ENCODE results near the gene RNF6.

RNF6 gene

DNA sequence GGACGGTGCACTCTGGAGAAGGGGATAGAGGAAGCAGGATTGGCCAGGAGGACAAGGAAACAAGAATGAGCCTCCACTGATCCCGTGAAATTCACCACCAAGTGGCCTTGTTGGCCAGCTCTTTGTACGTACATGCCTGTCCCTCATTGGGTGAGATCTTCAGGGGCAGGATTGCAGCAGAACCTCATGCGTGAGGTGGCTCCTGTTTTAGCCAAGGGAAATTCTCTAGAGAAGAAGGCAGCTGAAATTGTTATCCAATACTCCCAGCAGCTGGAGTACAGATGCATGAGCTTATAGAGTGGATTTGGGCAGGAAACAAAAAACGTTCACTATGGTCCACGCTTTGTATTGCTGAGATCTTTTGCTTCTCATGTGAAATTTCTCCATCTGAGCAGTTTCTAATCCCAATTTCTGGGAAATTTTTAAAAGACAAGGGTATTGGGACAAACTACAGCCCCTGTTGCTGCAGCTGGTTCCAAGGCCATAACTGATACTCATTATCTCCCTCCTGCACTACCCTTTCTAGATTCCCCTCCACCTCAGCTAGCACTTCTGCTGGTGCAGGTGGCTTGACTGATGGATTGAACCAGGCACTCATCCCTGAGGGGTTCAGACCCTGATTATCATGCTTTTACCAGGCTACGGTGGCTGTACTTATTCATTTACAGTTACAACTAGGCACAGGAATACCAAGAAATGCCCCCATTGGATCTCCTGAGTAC lies 3.9 kb upstream of the RNF6 start:
- no peak for DNase-seq

DNA sequence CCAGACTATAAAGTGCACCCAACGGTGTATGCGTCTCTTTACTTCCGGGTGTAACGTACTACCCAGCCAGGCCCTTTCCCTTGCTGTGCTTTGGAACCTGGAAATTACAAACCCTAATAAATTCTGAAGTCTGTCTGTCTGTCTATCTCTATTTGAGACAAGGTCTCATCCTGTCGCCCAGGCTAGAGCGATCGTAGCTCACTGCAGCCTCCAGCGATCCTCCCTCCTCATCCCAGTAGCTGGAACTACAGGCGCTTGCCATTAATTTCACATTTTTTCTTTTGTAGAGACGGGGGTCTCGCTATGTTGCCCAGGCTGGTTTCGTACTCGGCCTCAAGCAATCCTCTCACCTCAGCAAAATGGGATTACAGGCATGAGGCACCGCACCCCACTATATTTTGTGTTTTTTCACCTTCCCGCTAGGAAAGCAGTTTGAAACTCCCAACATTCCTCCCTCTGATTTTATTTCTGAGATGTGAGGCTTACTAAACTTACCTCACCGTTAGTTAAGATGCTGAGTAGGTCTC lies 469 bp upstream of the RNF6 start:
- no peak for DNase-seq

DNA sequence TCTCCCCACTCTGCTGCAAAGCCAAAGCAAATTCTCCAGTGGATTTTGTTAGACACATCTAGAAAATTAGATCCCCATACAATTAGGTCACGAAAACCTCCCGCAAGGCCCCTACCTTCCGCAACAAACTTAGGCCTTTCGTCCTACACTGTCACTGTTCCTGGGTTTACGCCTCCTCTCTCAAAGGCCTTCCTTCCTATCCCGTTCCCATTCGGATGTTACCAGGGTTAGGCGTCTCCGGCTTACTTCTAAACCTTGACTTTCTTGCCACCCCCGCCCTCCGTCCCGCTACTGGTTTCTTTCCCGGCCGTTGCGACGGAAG lies 754 bp downstream of the RNF6 start:
- no peak for DNase-seq

DNA sequence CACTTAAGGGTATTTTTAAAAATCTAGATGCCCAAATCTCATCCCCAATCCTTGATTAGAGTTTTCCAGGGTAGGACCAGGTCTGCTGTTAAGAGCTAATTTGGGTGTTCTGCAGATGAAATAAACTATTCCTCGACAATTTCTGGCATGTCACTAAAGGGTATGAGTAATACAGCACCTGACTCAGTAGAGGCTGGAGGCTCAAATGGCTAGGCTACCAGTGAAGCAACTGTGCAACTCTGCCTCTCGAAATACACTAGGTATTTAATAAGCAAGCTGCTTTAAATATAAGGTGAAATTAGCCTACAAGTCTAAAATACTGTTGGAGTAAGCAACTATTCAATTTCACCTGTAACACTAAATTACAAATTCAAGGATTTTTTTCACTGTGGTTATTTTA lies 1.5 kb downstream of the RNF6 start:
- DNase-seq, result no peak

DNA sequence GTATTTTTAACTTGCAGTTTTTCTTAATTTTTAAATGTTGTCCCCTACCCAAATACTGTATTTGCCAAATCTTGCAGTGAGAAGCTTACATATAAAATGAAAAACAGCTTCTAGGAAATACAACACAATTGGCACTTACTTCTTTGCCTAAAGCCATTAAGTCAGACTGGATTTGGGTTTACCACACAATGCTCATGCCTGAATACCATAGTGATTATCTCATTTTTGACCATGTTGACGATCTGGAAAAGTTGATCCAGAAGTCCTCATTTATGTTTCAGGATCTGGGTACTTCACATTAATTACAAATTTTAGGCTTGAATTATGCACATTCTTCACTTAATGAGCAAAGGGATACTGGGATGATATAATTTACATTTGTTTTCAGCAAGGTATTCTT lies 2.4 kb downstream of the RNF6 start:
- no peak for DNase-seq

DNA sequence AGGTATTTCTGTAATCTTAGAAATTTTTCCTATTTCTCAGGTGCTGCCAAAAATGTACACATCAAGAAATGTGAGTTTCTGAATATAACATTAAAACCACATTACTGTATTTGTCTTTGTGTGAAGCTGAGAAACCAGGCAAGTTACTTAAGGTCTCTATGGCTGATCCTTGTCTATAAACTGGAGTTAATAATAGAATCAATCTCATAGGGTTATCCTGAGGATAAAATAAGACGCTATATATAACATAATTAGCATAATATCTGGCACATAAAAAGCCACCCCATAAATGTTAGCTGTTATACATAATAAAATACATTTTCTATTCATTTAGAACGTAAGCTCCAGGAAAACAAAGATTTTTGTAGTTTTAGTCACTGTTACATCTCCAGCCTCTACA lies 6.1 kb downstream of the RNF6 start:
- DNase-seq, result no peak

DNA sequence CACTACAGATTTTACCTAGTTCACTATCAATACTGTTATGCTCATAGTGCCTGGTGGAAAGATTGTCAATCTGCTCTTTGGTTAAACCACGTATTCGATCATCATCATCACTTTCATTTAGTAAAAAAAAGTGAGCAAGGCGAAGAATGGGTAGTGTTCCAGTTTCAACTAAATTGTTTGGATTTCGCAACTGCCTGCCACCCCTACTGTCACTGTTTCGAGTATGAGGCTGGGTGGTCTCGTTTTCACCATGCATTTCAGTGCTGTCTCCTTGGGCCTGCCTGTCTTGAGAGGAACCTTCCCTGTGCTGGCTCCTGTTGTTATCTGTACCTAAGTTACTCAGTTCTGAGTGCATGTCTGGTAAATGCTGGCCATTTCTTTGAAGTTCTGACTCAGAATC lies 8.1 kb downstream of the RNF6 start:
- DNase-seq, result no peak

DNA sequence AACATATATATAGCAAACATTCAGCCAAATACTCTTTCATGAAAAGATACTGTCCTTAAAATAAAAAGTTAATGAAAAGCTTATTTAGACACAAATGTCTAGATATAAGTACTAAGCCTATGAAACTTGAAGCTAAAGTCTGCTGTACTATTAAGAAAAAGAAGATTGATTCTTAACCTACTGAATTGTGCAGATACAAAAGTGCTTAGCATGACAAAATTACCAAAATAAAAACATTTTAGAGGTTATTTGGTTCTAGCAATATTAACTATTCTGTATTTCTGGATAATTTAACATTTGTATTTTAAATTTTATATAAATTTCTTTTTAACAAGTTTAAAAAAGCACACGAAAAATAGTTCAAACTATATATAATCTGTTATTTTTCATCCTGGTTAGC lies 8.8 kb downstream of the RNF6 start:
- DNase-seq, result no peak

DNA sequence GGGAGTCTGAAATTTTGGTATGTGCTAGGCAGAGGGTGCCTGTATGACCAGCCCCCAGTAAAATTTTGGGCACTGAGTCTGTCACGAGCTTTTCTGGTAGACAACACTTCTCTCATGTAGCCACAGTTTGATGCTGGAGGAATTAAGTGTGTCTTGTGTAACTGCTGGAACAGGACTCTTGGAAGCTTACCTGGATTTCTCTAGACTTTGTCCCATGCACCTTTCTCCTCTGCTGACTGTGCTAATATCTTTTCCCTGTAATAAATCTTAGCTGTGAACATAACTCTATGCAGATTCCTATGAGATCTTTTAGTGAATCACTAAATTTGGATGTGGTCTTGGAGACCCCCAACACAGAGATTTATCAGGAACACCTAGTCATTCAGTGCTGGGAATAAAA lies 13.8 kb downstream of the RNF6 start:
- no peak for DNase-seq

DNA sequence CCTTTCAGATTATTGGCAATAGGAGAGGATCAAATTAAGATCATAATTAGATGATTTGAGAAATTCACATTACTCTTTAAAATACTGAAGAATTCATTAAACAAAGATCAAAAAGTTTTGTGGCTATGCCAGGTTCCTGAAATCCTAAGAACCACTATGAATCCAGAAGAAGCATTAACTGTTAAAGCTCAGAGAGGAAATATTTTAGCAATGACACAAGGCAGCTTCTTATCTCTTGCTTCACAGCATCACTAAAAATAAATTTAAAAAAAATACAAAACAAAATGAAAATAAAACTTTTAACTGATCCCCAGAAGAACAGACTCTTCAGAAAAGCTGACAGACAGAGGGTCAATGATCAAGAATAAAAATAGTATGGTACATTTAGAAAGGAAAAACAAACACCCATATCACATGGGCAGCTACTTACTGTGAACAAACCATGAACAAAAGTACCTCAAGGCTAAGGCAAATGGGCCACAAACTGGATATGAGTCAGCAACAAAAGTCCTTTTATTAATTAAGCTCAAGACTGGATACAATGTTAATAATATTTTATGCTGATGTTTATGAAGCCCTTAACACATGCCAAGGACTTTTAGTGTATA lies 19.6 kb downstream of the RNF6 start:
- no peak for DNase-seq

DNA sequence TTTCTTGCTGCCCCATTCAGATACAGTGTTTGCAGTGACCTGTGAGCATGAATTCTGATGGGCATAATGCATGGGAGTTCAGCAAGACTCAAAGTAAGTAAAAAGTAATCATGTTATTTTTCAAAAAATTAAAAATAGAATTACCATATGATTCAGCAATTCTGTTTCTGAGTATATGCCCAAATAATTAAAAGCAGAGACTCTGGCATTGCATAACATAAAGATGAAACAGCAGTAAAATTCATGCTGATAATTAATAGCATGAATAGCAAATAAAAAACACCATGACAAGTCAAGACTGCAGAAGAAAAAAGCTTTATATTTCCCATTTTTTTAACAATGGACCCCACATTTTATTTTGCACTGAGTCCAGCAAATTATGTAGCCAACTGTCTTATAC lies 21.3 kb downstream of the RNF6 start:
- no peak for DNase-seq

DNA sequence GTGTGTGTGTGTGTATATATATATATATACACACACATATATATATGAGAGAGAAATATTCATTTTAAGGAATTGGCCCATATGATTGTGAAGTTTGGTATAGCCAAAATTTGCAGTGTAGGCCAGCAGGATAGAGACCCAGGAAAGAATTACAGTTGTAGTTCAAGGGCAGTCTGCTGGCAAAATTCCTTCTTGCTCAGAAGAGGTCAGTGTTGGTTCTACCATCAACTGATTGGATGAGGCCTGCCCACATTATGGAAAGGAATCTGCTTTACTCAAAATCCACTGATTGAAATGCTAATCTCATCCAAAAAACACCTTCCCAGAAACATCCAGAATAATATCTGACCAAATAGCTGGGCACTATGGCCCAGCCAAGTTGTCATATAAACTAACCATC lies 24.0 kb downstream of the RNF6 start:
- DNase-seq, result no peak

DNA sequence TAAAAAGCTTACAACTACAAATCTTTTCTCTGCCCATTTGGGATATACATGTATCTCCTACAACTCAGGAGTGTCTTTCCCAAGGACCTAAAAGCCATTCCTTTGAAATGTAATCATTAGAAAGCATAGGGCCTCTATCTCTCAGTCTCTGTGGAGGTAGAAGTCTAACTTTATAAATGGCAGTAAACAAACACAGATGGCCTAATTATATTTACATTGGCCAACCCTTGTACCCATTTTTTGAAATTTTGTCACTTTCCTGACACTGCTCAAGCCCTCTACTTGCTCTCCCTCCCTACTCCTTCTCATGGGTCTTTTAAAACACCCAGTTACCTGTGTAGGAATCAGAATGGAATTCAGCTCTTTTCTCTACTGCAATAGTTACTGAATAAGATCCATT lies 24.8 kb downstream of the RNF6 start:
- DNase-seq, result no peak

DNA sequence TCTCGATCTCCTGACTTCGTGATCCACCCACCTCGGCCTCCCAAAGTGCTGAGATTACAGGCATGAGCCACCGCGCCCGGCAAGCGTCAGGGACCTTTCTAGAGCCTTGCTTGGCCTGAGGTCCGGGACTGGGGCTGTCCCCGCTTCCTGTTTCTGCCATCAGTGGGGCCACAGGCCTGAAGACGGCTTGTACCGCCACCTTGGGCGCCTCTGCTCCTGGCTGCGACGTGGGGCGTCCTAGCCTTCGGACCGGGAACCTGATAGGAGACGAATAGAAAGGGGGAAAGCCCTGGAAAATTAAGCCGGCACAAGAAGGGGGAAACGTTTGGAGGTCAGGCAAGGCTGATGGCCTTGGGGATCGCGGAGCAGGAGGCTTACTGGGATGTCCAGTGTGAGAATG lies 35.1 kb downstream of the RNF6 start:
- DNase-seq, result no peak

DNA sequence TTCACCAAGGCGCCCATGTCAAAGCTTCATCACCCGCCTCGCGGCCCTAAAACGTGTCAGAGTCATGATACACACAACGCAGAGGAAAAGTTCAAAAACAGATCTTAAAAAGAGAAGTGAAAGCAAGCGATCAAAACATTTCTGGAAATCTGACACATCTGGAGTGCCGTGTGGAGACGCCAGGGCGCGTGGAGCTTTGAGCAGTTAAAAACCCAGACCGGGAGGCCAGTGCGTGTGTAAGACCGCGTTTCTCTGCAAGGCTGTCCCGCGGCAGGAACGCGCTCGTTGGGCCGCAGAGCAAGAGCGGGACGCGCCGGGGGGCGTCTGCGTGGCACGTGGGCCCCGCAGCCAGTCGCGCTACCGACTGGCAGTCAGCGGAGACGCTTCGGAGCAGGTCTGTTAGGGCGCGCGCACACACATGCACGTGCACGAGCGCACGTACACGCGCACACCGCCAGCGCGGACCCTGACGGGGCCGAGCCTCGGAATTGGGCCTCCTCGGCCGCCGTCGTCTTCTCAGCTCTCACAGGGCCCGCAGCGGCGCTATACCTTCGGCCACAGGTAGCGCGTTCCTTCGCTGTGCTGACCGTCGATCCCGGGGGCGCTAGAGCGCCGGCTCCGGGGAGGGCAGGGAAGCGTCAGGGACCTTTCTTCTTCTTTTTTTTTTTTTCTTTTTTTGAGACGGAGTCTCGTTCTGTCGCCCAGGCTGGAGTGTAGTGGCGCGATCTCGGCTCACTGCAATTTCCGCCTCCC lies 35.8 kb downstream of the RNF6 start:
- DNase-seq, result peak; percentile 84

DNA sequence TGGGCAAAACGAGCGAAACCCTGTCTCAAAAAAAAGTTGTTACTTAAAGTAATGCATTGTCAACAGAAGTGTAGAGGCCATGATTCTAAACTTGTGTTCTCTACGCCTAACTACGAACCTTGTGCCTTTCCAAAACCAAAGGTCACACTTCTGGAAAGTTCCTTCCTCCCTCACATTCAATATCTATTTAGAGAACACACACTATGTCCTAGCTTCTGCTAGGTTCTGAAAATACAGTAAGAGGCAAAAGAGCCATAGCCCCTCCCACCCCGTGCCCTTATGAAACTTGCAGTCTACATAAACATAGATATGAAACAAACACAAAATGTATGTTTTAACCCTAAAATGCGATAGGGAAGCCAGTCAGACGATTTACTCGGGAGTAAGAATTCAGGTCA lies 36.4 kb downstream of the RNF6 start:
- no peak for DNase-seq

DNA sequence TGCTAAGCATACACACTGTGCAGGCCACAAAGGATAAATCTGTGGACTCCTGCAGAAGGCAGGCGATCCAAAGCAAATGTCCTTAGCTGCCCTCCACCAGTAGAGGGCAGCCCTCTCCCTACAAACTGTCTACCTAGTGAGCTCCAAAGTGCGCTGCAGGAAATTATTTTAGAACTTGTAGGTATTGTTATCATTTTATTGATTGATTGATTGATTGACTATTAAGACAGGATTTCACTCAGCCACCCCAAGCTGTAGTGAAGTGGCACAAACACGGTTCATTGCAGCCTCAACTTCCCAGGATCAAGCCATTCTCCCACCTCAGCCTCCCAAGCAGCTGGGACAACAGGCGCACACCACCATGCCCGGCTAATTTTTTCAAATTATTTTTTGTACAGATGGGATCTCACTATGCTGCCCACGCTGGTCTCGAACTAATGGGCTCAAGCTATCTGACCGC lies 37.3 kb downstream of the RNF6 start:
- peak; percentile 70 for DNase-seq

DNA sequence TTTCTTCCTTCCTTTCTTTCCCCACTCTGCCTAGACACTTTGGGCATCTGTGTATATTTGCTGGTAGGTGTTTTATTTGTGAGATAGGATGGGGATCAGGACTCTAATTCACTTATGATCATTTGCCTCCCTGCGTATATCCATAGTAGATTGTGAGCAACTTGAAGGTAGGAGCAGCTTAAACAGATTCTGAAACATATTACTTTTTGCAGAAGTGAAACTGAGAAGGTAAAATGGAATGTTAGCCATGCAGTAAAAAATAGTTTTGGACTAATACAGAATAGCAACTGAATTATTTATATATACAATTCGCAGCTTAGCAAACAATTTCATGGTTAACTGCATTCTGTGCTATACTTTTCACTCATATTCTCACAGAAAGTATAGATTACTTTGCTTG lies 38.7 kb downstream of the RNF6 start:
- no peak for DNase-seq

DNA sequence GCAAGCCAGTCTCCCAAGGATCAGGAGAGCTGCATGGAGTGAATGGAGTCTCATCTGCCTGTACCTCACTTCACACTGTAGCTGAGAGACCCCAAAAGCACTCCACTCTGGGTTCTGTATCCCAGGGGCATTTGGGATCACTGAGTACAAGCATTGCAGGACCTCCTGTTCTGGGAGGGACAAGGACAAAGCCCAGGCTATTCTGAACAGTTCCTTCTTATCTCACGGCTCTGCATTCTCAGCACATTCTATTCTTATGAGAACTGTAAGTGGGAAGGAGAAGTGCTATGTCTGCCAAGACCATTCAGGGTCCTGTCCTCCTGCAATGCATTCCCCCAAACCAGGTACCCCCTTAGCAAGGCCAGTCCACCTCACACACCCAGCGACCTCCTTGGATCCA lies 42.8 kb downstream of the RNF6 start:
- no peak for DNase-seq

DNA sequence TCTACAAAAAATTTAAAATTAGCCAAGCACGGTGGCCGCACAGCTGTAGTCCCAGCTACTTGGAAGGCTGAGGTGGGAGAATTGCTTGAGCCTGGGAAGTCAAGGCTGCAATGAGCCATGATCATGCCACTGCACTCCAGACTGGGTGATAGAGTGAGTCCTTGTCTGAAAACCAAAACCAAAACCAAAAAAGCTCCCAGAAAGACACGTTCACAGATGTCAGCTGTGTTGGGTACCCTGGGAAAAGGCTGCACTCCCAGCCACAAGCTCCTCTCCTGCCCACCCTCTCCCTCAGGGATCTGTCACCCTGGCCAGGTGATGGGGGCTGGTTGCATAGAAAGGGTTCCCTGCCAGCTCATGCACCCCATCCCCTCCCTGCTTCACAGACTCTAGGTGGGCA lies 53.3 kb downstream of the RNF6 start:
- no peak for DNase-seq

DNA sequence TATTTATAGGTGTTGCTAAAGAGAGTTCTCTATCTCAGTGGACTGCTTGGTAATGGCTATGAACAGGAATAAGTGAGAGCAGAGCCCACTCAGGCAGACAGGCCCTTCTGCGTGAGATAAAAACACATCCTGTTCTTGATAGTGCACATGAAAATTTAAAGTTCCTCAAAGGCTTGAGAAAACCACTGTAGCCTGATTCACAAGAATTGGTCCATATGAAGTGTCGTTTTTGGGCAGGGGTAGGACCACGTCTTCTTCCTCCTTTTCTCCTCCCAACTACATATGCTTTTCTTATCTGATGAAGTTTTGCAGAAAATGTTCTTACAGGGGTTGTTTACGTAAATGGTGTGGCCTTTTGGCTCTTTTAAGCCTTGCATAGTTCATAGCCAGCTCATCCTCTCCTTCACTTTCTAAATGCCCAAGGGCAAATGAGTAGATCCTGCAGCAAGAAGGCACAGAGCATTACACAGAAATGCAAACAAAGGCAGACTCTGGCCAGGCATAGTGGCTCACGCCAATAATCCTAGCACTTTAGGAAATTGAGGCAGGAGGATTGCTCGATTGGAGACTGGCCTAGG lies 53.8 kb downstream of the RNF6 start:
- no peak for DNase-seq

DNA sequence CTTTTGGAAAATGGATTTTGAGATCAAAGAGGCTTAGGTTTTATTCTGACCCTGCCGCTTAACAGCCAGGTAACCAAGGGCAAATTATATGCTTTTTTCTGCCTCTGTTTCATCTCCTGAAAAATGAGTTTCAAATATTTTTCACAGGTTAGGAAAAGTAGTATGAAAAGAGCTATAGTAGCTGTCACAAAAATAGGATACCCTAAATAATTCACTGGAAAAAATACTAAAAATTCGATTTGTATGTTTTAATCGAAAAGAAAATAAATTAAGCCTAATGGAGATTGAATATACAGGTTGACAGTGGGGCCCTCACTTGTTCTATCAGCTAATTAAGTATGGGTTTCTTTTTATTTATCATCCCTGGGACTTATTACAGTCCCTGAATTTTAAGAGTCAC lies 58.3 kb downstream of the RNF6 start:
- DNase-seq, result no peak

Data from activated gamma-delta T cell treated with Interleukin-2 at 50 U/mL for 16 hours (primary cell).